Kidney epithelial cell (primary cell): ENCODE data around the gene PES1. TPM values are rescaled to one million over a fixed set of nuclear protein-coding genes. Genes with fewer than 3 reads are reported as not detected.
A peak's percentile ranks its signal among the peaks of the same experiment; 100 is the strongest.
"Not testable (repeated sequence)": the region's sequence is repeated elsewhere in the genome, so short reads cannot be mapped to it uniquely, and the experiment has no call there.

Experiments
- DNase-seq: peaks from one replicate; pipeline ENCODE4 v3.0.0-alpha.2; 2010; ENCODE audit warnings: low read depth
- H3K27me3 ChIP-seq: 2 replicates; pipeline ENCODE4 v1.6.0; 2011; ENCODE audit warnings: low read length; ENCODE audit not compliant: control insufficient read depth, insufficient read depth
- H3K36me3 ChIP-seq: 2 replicates; pipeline ENCODE4 v1.5.1; 2011; ENCODE audit warnings: low read length; ENCODE audit not compliant: control insufficient read depth, insufficient read depth
- H3K4me3 ChIP-seq: 2 replicates; pipeline ENCODE4 v1.5.1; 2011; ENCODE audit warnings: low read depth, mild to moderate bottlenecking, control low read depth, low read length
- CTCF ChIP-seq: IDR thresholded peaks from 2 replicates; pipeline ENCODE4 v1.5.1; 2011; ENCODE audit warnings: mild to moderate bottlenecking, moderate library complexity, low read length, control low read depth, inconsistent platforms; ENCODE audit not compliant: insufficient read depth, poor library complexity, severe bottlenecking
- total RNA-seq: library from RNA; depleted of rRNA; stranded (reverse); fragments of >200 nt; gene quantifications from 2 replicates; pipeline ENCODE4 v1.2.3, GENCODE V29; 2015

The PES1 gene
- total RNA-seq, 1 donor from 2014 or later, result 93.9 TPM

DNA sequence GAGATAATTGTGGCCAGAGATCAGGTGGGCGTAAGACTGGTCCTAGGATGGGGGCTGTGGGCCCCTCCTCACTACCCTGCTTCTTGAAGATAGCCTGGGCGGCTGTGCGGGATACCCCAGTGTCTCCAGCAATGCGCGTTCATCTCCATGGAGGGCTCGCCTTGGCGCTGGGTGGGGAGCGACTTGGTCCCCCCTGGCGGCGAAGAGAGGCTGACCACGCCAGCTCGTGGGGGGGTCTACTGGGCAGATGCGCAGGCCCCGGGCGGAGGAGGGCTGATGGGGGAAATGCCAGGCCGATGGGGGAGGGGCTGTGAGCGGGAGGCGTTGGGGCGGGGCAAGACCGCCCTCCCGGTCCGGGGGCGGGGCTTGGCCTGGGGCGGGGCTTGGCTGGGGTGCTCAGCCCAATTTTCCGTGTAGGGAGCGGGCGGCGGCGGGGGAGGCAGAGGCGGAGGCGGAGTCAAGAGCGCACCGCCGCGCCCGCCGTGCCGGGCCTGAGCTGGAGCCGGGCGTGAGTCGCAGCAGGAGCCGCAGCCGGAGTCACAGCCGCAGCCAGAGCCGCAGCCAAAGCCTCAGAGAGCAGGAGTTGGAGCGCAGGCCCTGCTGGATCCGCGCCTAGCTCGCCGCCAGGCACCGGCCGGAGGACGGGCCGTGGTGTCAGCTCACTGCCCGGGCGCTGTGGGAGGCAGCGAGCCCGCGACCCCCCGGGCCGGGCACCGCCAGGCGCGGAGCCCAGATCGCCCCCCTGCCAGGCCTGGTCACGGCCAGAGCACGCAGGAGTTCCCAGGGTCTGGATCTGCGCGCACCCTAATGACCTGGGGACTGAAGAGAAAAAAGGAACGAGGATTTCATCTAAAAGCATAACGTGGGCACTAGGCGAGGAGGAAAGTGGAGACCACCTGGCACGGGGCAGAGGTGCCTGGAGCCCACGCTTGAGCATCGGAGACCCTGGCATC, 43.8 kb upstream of the PES1 start, which contains the start of gene SLC35E4:
Gene SLC35E4, plus strand, starts transcription at position 509 of the 953 bp plus-strand sequence. CDS start 670 bp downstream, outside the sequence.
- peak; percentile 41 for TF ChIP-seq CTCF
- Histone ChIP-seq H3K36me3 (no peaks in the 10 kb centered on the region), H3K4me3 (peak within 1 kb of the TSS; percentile 52), H3K27me3 (no peaks in the 10 kb centered on the region)
- peak; percentile 12 for DNase-seq

DNA sequence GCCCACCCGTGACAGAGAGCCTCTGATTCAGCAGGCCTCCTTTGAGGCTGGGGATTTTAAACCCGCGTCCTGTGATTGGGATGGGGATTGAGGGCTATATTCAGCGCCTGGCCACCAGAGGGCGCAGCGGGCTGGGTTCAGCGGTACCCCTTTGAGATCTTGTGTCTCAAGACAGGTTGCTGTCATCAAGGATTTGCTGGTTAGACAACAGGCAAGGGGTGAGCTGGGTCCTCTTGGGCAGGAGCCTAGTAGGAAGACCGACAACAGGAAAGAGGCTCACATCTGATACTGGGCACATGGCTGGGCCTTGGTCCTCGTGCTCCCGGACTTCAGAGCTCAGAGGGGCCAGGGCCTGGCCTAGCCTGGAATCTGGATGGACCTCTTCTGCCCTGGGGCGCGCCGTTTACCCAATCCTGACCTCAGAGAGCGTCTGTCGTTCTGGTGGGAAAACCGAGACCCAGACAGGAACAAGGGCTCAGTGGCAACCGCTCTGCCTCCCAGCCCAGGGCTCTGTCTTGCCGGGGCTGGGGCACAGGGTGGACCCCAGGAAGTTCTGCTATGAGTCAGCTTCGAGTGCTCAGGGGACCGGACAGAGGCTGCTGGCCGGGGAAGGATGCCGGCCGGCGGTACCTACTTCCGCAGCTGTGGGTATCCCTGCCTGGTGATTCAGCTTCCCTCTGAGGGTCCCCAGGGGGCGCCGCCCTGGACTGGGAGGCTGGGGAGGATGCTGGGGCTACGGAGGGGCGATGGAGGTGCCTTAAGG, 42.9 kb upstream of the PES1 start:
- peak; percentile 72 for DNase-seq
- Histone ChIP-seq H3K36me3 (no peaks in the 10 kb centered on the region), H3K27me3 (no peaks in the 10 kb centered on the region), H3K4me3 (peak overlapping the region; percentile 16)
- peak; percentile 90 for TF ChIP-seq CTCF

GRCh38 chr22:30631469-30631868, 39.8 kb upstream of the PES1 start:
- DNase-seq, H3K27me3 ChIP-seq, H3K36me3 ChIP-seq, H3K4me3 ChIP-seq: not testable (repeated sequence)

- TF ChIP-seq CTCF, result no peak
- Histone ChIP-seq H3K27me3 (no peaks in the 10 kb centered on the region), H3K36me3 (no peaks in the 10 kb centered on the region), H3K4me3 (no peak overlapping the region)
- no peak for DNase-seq
Observed at GRCh38 chr22:30628491-30628890, 36.8 kb upstream of the PES1 start.

DNA sequence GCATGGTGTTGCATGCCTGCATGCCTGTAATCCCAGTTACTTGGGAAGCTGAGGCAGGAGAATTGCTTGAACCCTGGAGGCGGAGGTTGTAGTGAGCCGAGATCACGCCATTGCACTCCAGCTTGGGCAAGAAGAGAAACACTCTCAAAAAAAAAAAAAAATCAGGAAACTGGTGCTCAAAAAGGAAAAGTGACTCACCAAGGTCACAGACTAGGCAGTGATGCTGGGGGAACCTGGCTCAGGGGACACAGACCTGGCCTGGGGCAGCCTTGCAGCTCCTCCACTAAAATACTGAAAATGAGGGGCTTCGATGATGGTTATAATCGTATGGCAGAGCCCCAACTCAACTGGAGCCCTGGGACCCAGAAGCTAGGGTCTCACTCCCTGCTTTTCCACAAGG, 35.8 kb upstream of the PES1 start:
- TF ChIP-seq CTCF, result no peak
- Histone ChIP-seq H3K27me3 (no peaks in the 10 kb centered on the region), H3K4me3 (no peak overlapping the region), H3K36me3 (no peaks in the 10 kb centered on the region)
- DNase-seq, result no peak

- no peaks in the 10 kb centered on the region for H3K27me3 ChIP-seq
- no peaks in the 10 kb centered on the region for H3K36me3 ChIP-seq
- no peak for DNase-seq
- H3K4me3 ChIP-seq, result no peak overlapping the region
- no peak for TF ChIP-seq CTCF
Observed at GRCh38 chr22:30626413-30626812, 34.7 kb upstream of the PES1 start.

DNA sequence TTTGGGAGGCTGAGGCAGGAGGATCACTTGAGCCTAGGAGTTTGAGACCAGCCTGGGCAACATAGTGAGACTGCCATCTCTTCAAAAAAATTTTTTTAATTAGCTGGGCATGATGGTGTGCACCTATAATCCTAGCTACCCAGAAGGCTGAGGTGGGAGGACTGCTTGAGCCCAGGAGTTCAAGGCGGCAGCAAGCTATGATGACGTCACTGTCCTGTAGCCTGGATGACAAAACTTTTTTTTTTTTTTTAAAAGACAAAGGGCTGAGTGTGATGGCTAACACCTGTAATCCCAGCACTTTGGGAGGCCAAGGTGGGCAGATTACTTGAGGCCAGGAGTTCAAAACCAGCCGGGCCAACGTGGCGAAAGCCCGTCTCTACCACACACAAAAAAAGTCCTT, 28.2 kb upstream of the PES1 start:
- H3K27me3 ChIP-seq, DNase-seq, H3K36me3 ChIP-seq, H3K4me3 ChIP-seq: not testable (repeated sequence)
